NCI-H748 (cell line): ENCODE results near the gene CTTNBP2.

Experiments used
- DNase-seq: peaks from one replicate; lab custom pipeline; 2025; ENCODE audit not compliant: unreplicated experiment; lab: John Stamatoyannopoulos, UW

CTTNBP2 gene, protein sequence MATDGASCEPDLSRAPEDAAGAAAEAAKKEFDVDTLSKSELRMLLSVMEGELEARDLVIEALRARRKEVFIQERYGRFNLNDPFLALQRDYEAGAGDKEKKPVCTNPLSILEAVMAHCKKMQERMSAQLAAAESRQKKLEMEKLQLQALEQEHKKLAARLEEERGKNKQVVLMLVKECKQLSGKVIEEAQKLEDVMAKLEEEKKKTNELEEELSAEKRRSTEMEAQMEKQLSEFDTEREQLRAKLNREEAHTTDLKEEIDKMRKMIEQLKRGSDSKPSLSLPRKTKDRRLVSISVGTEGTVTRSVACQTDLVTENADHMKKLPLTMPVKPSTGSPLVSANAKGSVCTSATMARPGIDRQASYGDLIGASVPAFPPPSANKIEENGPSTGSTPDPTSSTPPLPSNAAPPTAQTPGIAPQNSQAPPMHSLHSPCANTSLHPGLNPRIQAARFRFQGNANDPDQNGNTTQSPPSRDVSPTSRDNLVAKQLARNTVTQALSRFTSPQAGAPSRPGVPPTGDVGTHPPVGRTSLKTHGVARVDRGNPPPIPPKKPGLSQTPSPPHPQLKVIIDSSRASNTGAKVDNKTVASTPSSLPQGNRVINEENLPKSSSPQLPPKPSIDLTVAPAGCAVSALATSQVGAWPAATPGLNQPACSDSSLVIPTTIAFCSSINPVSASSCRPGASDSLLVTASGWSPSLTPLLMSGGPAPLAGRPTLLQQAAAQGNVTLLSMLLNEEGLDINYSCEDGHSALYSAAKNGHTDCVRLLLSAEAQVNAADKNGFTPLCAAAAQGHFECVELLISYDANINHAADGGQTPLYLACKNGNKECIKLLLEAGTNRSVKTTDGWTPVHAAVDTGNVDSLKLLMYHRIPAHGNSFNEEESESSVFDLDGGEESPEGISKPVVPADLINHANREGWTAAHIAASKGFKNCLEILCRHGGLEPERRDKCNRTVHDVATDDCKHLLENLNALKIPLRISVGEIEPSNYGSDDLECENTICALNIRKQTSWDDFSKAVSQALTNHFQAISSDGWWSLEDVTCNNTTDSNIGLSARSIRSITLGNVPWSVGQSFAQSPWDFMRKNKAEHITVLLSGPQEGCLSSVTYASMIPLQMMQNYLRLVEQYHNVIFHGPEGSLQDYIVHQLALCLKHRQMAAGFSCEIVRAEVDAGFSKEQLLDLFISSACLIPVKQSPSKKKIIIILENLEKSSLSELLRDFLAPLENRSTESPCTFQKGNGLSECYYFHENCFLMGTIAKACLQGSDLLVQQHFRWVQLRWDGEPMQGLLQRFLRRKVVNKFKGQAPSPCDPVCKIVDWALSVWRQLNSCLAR (N-terminal part only)

DNA sequence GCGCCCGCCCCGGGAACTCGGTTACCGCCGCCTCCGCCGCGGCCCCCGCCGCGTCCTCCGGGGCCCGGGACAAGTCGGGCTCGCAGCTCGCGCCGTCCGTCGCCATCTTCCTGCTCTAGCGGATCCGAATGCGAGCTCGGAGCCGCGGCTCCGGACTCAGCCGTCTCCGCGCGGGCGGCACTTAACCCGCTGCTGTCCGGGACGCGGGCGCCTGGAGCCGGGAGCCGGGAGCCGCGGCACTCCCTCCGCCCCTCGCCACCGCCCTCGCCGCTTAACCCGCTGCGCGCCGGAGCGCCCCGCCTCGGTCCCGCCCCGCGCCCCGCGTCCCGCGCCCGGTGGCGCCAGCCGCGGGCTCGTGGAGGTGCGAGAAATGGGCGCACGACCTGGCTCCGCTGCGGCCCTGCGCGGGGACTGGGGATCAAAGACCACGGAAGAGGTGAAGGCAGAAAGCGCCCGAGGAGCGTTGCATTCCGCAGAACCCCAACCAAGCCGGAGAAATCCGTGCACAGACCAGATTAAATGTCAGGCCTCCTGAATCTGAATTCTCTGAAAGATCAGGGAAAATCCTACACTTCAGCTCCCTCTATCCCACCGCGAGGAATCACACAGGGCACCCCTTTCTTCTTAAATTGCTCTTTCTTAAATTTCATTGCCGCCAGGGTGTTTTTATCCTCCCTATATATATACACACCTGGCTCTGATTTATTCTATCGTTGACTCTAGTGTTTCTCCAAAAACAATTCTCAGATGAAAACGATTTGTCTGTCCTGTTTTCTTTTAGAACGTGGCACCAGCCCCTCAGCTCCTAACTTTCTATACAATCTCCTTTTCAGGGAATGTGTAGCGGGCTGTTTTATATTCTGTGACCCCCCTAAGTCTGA, at the start of gene CTTNBP2:
Gene CTTNBP2 (minus strand): TSS at position 132 of the 881 bp plus-strand sequence. CDS start 26 bp downstream, at position 106.
- peak; percentile 65 for DNase-seq

- DNase-seq = no peak
Measured at GRCh38 chr7:117916309-117916708, 43.1 kb upstream of the CTTNBP2 start.

- DNase-seq = no peak
Measured at GRCh38 chr7:117912421-117912820, 39.2 kb upstream of the CTTNBP2 start.

DNA sequence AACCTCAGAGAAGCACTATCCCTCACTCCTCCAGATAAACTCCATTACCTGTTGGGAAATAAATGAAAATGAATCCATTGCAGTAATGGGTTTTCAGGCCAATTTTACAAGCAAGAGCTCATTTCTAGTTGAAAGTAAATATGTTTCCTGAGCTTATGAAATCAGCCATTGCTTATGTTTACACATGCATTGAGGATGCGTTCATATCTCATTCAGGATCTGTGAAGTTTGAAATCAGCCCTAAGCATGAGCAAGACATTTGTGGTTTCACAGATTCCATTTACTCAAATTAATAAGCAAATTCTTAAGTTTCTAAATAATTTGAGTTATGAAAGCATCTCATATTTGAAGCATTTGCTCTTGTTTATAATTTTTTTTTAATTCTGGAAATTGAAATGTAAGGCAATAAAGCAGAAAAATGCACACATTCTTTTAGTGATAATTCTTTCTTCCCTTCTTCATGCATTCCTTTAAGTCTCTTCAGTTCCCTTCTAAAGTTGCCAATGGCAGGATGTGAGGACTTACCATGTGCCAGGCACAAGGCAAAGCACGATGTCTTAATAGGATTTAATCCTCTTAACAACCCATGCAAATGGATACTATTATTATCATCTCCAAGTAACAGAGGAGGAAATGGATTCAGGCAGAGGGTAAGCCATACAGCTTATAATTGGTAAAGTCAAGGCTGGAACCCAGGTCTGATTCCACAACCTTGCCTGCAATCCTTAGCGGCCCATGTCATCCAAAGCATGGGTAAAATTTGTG, 35.0 kb upstream of the CTTNBP2 start:
- DNase-seq = no peak

DNA sequence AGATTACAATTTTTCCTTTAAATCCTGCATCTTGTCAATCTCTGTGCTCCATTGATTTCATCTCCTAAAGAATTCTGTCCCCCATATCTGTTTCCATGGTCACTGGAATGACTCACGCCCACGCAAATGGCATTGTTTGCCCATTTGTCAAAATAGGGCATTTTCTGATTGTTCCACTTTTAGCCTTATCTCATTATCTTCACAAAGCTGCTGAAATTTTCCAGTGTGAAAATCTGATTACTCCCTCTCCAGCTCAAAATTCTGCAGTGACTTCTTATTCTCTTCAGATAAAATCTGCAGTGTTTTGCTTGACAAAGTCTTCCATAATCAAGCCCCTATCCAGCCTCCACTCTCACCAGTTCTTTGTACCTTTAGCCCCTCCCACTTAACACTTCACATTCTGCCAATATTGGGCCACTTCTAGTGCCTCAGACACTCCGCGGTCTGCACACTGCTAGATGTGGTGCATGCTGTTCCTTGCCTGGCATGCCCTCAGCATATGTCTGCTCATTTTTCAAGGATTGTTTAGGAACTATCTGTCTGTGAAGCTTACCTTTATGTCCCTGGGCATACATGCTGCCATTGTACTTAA, 33.9 kb upstream of the CTTNBP2 start:
- peak; percentile 39 for DNase-seq

- DNase-seq = no peak
Measured at GRCh38 chr7:117902314-117902889, 29.2 kb upstream of the CTTNBP2 start.

DNA sequence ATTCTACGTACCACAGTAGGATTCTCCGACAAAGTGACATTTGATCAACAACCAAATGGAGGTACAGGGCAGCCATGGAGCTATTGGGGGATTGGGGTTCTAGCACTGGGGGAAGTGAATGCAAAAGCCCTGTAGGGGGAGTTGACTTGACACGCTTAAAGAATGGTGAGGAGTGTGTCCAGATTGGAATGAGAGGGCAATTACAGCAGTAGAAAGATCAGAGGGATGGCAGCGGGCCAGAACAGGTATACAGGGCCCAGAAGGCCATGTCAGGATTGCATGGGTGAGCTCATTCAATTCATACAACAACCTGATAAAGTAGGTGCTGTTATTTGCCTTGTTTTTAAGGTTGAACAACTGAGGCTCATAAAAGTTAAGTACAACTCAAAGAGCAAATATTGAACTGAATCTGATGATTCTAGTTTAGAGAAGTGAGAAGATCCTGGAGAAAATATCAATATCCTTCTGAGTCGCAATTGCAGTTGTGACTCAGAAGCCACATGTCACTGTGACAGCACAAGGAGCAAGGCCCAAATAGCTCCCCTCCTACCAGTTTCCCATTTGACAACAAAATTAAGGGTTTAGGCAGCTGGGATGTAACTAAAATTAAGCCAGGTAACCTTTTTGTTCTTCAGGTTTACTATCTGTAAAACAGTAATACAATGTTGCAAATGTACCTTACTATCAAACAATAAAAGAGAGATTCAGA, 28.0 kb upstream of the CTTNBP2 start:
- DNase-seq = peak; percentile 63

- peak; percentile 65 for DNase-seq
Measured at GRCh38 chr7:117896339-117896738, 23.1 kb upstream of the CTTNBP2 start.

DNA sequence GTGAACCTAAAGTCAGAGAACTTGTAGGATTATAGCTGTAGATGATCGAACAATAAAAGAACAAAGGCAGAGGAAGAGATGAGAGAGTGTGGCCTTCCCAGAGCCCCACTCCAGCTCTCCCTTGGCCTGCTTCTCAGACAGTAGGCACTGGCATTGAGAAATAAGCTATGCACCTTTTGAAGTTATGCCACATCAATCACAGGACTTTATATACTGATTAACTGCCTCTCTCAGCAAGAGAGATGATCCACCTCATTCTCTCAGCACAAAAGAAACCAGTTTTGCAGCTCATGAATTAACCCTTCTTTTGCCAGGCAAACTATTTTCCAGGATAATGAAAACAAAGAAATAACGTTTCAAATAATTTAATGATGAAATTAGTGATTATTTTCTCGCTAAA, 22.0 kb upstream of the CTTNBP2 start:
- DNase-seq = peak; percentile 15

DNA sequence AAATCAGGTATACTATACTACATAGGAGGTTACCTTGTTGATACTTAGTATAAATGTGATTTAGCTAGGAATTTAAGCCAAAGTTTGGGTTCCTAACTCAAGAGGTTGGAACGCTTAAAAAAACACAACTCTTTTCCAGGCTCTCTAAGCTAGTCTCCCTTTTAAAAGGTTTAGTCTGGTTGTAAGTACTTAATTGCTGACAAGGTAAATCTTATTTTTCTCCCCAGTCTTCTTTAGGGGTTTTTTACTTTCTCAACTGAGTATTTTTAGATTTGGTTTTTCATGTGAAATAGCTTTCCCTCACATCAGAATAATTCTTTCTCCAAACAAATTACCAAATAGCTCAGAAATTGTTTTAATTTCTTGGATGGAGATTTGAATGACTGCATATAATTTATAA, 20.8 kb upstream of the CTTNBP2 start:
- no peak for DNase-seq

DNA sequence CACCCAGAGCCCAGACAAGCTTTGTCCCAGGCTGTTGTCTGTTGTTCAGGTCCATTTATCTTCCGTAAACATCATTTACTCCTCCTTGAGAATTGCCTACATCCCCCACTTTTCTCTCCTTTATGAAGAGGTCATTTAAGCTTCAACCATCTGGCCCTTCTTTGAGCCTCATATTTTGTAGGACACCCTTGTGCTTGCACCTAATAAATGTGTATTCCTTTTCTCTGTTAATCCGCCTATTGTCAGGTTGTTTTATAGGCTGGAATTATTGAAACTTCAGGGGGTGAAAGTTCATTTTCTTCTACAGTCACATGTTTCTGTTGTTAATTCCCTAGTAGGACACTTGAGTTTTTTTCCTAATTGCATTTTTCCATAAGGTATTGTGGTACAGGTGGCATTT, 19.6 kb upstream of the CTTNBP2 start:
- no peak for DNase-seq

- DNase-seq = no peak
Measured at GRCh38 chr7:117889611-117890010, 16.4 kb upstream of the CTTNBP2 start.

GRCh38 chr7:117888627-117889026, 15.4 kb upstream of the CTTNBP2 start:
- DNase-seq = no peak

DNA sequence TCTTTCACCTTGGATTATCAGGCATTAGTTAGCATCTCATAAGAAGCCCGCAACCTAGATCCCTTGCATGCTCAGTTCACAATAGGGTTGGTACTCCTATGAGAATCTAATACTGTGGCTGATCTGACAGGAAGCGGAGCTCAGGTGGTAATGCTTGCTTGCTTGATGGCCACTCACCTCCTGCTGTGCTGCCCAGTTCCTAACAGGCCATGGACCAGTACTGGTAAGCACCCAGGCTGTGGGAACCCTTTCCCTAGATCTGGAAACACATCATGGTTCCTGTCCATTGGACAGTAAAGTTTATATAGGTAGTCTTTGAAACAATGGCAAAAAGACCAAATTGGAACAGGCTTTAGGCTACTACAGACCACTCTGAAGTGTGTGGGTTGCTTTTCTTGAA, 9.4 kb upstream of the CTTNBP2 start:
- DNase-seq = no peak

DNA sequence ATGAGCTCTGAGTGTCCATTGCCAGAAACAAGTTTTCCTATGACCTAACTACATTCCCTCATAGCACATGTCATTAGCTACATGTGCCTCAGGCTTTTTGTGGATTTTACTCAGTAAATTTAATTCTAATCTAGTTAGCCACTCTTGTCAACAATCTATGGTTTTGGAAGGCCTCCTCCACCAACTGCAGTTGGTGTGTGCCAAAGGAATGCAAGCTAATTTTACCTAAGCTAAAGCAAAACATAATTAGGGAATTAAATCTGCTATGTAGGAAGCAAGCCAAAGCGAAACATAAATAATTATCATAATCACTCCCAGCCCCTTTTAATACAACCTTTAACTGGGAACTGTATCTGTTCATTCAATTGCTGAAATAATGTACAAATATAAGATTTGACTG, 3.5 kb upstream of the CTTNBP2 start:
- DNase-seq = no peak

GRCh38 chr7:117875566-117875965, 2.3 kb upstream of the CTTNBP2 start:
- DNase-seq = peak; percentile 31

- no peak for DNase-seq
Measured at GRCh38 chr7:117874191-117874700, 1.0 kb upstream of the CTTNBP2 start.
